Measurements from ENCODE around the gene ID4.

DNA sequence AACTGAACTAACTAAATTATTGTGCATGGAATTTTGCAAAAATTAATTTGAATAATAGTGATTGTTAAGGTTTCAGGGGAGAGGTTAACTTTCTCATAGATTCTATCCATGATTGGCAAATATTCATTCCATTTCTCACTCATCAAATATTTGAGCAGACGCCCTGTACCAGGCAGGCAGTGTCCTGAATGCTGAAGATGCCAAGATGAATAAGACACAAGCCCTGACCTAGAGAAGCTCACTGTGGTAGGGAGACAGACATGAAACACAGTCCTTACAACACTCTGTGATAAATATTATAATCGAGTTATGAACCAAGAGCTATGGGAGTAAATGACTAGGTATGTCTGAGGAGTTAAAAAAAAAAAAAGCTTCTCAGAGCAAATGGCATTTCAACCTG lies 18.4 kb upstream of the ID4 start:
- TF ChIP-seq CTCF (IDR thresholded peaks at IDR 0.05; ENCODE audit: low read depth, low read length): no peak
- TF ChIP-seq EZH2phosphoT487 (IDR thresholded peaks at IDR 0.05; ENCODE audit: low read depth): no peak

Measured in OCI-LY3 (cell line).